ENCODE results near the gene BICD1.

DNA sequence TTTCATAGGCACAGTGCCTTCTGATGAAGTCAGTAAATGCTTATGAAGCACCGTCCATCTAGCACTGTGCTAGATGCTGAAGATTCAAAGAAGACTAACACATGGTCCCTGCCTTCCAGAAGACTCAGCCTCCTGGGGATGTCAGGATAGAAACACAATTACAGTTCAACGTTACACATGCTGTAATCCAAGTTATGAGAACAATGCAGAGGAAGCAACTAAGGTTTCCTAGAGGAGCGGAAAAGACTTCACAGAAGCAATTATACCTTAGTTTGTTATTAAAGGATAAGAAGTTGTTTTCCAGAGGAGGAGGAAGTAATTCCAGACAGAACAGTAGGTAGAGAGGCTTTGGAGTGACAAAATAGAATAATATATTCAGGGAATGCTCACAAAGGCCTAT lies 225.8 kb downstream of the BICD1 start:
- TF ChIP-seq CTCF (IDR thresholded peaks at IDR 0.05) (no peak), EP300 (IDR thresholded peaks at IDR 0.05) (no peak), POLR2A (IDR thresholded peaks at IDR 0.05) (no peak), POLR2AphosphoS5 (IDR thresholded peaks at IDR 0.05) (no peak)
